Activated T-cell treated with anti-CD3 and anti-CD28 coated beads for 24 hours (primary cell): ENCODE results near the gene FAM110D.
A peak's percentile ranks its signal among the peaks of the same experiment; 100 is the strongest.

Experiments
- DNase-seq: peaks from one replicate; pipeline ENCODE4 v3.0.0-alpha.2; 2020; ENCODE audit warnings: low read depth

The FAM110D gene

DNA sequence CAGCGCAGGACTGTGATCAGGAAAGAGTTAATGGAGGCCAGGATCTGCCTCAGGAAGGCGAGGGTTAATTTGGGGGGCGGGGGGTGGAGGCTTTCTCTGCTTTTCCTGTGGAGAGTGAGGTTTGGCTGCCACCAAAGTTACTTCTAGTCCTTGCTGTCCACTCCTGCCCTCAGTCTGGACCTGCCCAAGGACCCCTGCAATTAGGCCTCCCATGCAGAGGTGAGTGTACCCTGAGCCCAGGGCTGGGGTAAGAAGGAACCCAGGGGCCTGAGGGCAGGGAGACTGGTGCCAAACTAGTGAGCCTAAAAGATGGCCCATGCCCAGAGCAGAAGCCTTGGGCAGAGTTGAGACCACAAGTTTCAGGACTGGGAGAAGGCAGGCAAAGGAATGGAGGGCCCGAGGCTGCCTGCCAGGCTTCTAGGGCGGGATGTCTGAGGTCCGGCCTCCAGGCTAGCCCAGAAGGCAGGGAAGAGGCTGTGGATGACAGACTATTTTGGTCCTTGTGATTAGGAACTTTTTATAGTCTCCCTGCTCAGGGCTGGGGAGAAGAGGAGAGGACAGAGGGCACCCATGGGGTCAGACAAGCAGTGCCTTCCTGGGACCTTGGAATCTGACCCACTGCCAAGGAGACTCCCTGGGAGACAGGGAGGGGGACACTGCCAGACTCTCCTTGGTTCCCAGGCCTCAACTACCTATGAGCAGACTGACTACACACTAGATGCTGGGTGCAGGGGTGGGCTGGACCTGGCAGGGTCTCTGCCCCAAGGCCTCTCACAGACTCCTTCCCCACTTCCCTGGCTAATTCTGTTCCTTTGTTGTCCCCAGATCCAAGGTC, at the start of gene FAM110D:
Gene FAM110D (plus strand): TSS at position 172 of the 835 bp plus-strand sequence. CDS start 2,213 bp downstream, outside the sequence.
- no peak for DNase-seq

DNA sequence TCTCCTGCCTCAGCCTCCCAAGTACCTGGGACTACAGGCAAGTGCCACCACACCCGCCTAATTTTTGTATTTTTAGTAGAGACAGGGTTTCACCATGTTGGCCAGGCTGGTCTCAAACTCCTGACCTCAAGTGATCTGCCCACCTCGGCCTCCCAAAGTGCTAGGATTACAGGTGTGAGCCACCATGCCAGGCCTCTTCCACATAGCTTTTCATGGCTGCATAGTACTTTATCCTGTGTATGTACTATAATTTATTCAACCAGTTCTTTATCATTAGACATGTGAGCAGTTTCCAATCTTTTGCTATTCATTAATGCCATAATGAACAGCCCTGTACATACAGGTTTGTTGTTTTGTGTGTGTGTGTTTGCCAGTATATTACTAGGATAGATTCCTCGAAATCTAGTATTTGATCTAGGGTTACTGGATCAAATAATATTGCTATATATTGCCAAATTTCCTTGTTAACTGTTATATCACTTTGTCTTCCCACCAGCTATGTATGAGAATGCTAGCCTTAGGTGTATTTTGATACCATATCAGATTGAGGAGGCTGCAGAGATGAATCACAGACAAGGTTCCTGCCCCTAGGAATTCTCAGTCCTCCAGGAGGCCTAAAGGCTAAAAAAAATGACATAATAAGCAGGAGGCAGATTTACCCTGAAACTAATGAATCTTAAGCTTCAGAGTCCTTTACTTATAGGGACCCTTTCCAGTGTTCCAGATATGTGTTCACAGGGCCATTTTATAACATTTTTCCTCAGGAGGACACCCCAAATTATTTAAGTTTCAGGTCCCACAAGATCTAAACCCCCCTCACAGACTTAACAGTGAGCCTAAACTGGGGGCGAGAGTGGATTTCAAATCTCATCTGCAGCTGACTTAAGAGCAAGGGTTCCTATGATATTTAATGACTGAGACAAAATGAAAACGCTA, 49.4 kb upstream of the FAM110D start:
- DNase-seq, result no peak

DNA sequence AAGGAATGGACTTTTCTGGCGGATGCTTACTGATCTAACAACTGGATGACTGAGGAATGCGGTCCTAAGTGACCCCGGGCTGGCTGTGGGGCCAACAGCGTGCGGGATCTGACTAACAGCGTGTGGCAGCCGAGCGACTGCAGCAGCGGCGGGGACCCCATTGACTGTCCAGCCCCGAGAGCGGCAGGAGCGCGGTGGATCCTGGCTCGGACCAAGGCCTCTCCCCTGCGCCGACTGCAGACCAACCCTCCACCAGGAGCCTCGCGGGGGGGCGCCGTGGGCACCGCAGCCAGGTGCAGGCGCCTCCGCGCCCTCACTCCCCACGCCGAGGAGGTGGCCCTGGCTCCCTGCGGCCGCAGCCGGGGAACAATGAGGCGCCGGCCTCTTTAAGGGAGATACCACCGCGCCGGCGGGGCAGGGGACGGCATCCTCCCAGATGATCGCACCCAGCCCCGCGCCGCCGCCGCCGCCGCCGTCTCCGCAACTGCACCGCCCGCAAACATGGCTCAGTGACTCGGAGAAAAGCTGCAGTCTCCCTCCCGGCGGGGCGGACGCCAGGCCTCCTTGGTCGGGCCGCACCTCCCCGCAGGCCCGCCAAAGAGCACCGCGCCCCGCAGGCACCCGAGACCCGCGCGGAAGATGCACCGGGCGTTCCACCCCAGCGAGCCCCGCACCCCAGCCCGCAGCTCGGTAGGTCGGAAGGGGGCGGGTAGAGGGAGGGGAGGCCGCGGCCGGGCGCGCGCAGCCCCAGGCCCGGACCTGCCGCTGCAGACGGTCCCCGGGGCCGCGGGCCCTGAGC, 47.9 kb upstream of the FAM110D start:
- peak; percentile 57 for DNase-seq

DNA sequence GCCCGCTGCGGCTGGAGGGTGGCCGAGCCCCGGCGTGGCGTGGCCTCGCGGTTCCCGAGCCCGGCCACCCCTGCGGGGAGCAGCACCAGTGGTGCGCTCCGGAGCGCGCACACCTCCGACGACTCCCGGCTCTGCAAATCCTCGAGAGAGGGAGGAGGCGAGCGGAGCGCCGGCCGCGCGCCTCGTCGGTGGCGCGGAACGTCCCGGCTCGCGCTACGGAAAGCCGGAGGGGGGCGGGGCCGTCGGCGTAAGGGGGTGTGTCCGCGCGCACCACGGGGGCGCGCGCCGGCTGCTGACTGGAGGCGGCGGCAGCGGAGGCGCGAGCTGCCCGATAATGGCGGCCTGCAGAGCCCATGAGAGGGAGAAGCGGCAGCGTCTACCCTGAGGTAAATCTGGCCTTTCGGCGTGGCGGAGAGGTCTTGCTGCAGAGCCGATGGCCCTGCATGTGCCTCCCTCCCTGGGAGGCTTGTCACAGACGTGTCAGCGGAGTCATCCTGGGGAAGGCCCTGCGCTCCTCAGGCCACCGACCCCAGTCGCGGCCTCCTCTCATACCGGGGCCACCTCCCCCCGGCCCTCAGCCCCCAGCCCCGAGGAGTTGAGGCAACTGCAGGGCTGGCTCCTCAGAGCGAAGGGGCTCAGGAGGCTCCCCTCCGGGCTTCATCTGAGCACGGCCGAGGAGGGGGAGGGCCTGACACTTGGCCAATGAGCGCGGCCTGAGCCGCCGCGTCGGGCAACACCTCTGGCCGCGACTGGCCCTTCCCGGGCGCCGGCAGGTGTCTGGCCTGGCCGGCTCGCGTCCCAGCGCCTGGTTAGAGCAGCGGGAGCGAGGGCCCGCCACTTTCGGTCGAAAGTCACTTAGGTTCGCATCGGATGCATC, 47.1 kb upstream of the FAM110D start, which contains the start of gene PDIK1L:
Gene PDIK1L (plus strand): TSS at position 295 of the 877 bp plus-strand sequence. CDS start 2,485 bp downstream, outside the sequence.
- peak; percentile 93 for DNase-seq

DNA sequence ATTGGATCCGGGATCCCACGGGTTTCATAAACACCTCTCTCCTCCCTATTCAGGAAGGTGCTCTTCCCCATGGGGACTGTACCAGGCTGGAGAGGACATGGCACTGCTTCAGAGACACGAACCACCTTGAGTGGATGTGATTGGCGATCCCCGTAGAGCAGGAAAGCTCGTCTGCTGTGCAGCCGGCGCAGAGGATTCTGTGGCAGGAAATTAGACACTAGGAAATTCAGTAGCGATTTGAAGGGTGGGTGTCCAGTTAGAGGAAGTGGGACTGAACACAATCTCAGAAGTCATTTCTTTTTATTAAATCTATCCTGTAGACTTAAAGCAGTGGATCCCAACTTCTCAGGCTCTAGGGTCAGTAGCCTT, 46.5 kb upstream of the FAM110D start:
- no peak for DNase-seq

DNA sequence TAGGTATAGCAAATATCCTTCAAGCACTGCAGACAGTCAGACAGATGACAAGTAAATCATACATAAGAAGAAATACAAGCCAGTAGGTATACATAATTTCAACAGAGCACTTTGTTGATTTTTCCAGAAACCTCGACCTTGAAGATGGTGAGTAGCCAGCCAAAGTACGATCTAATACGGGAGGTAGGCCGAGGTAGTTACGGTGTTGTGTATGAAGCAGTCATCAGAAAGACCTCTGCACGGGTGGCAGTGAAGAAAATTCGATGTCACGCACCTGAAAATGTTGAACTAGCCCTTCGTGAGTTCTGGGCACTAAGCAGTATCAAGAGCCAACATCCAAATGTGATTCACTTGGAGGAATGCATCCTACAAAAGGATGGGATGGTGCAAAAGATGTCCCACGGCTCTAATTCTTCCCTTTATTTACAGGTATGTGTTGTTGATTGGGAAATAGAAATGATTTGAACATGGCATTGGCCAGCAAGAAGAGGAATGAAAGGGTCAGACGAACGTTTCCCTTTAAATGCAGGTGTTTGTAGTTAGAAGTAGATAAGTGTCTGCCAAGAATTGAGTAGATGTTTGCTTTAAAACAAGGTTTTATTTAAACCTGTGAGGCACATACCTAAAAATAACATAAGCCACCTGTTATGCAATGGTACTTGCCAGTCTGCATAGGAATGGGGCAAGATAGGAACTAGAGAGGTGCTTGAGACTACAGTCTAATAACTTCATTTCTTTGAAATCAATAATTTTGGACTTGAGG, 44.5 kb upstream of the FAM110D start:
- DNase-seq, result no peak

GRCh38 chr1:26119892-26120608, 38.8 kb upstream of the FAM110D start:
- DNase-seq, result no peak

- no peak for DNase-seq
Measured at GRCh38 chr1:26121854-26122773, 36.8 kb upstream of the FAM110D start.

DNA sequence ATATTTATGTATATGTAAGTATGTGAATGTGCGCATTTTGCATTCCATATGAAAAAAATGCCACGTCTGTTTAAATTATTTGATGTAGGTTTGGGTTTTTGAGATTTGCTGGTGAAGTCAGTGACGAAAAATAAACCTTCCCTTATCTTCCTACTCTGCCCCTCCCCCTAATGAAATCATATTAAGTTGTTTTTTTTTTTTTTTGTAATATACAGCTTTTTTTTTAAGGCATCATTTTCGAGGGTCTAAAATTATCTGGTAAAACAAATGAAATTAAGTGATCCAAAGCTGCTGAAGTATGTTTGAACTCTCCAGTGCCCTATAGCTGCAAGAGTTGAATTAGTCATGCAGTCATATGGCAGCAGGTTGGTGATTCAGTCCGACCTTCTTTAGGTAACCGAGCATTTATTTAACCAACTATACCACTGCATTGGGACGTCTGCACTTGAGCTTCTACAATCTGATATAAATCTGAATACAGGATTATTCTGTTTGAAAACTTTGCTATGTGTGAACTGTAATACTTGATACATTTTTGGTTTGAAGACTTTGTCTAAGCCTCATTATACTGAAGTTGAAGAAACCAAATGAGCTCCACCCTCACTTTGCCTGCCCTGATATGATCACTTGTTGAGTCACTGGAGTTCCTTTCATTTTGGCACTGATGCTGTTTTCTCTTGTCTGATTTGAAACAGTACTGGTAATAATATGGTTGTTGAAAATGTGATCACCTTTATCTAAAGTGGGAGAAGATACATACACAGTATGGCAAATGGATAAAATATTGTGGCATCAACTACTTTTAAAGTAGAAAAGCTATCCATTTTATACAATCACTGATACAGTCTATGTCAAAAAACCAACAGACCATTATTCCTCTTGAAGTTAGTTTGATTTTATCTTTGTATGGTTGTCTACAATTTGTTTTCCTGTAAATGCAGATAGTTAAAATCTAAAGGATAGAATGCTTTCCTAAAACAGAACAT, 35.6 kb upstream of the FAM110D start:
- DNase-seq, result no peak

DNA sequence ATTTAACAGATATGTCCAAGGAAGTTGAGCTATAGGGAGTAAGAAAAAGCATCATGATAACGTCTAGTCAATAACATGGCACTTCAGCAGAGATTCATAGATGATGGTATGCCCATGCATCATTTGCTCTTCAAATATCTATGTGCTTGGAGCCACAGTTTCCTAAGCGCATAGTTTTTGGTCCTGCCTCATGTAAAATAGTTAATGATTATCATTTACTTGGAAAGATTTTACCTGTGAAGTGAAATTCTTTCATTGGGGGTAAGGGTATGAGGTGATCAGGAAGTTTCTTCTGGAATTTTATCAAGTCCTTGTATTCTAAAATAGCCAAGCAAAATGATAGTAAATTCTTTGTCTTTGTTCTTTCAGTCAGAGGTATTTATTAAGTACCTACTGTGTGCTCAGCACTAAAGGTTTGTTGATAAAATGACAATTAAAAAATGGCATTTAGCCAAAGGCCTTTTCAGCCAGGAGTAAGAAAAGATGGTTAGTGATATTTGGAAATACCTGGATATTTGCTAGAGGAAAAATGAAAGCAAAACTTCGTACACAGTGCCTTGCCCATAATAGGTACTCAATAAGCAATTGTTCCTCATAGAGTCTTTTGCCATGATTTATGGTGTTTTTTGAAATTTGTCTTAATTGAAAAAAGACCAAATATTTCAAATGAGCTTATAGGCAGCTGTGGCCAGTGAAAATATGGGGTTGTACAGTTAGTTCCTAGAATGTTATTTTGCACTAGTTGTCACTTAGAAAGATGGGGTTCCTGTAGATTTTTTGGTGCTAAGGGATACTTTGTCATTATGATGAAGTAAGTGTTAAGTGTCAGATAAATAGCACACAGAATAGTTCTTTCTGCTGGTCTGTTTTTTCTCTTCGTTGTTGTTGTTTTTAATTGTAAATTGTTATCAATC, 34.2 kb upstream of the FAM110D start:
- DNase-seq, result no peak

DNA sequence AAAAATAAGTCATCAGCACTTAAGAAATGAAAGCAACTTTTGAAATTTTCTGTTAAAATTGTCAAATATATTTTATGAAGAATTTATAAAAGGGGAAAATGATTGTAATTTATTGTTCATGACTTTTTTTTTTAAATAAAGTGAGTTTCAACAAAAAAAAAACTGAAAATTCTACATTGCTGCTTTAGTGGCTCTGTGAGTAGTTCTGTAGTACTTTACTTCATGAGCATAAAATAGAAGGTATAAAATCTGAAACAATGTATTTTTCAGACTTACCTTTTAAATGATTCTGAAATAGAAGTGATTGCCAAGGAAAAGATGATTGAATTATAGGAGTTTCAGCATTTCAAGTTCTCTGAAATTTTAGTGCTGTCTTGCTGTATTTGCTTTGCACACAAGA, 33.5 kb upstream of the FAM110D start:
- DNase-seq, result no peak

DNA sequence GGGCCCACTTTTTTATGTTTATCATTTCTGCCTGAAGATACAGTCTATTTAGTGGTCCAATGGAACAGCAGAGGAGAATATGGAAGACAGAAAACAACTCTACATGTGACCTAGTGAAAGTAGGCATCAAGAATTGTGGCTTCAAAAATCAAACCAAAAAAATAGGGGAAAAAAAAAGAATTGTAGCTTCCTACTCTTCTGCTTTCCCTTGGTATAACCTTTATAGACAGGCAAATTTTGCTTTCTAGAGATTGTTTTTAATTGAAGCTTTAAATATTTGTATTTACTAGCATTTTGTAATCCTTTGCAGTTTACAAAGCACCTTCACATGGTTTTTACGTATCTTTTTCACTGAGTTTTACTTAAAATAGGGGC, 32.9 kb upstream of the FAM110D start:
- DNase-seq, result no peak

- peak; percentile 35 for DNase-seq
Measured at GRCh38 chr1:26126321-26127084, 32.4 kb upstream of the FAM110D start.

DNA sequence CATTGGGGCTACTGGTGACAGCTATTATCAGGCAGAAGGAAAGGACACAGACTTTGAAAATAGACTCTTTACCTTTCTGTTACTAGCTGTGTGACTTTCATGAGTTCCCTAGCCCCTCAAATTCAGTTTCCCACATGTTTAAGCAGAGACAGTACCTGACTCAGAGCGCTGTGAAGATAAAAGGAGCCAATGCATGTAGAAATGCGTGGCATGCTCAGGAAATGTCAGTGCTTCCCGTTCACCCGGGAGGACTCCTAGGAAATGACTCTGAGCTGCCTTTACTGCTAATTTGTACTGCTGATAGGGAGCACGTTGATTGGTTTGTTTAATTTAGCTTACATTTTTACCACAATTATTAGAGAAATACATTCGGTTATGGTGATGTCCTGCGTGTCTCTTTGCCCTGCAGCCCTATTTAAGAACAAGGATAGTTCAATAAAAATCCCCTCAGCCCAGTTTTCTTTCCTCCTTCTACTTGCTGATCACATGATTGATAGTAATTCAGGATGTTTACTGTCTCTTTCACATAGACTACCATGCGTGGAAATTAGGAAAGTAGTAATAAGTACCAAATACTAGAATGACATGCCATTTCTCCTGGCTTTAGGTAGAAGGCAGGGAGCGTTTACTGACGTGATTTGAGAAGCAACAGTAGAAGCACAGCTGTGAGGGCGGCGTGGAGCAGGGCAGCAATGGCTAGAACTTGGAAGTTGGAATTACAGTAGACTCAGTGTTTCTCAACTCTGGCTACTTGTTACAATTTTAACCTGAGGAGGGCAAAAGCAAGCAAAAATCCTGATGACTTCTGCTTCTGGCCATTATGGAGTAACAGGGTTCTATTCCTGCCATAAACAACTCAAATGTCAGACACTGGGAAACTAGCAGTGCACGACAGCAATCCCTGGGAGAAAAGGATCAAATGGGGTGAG, 31.4 kb upstream of the FAM110D start:
- no peak for DNase-seq
